Naive thymus-derived CD4-positive, alpha-beta T cell (primary cell): ENCODE measurements around the gene CPEB2. TPM values are rescaled to one million over a fixed set of nuclear protein-coding genes. Genes with fewer than 3 reads are reported as not detected.

Experiments
- ATAC-seq: fragments of 150-1000 bp; cut with Tn5 transposase; 2 replicates; pipeline ENCODE4 v1.10.0; 2021; ENCODE audit warnings: mild to moderate bottlenecking, moderate library complexity
- CTCF ChIA-PET: fragments of 350-600 bp; sonication (Branson Sonifier 250); formaldehyde crosslinking; loops from one replicate; lab custom pipeline; 2021; ENCODE audit warnings: antibody characterized with exemption; lab: Charles Lee
- POLR2A ChIA-PET: fragments of 350-600 bp; sonication (Branson Sonifier 250); formaldehyde crosslinking; loops from one replicate; lab custom pipeline; 2021; ENCODE audit warnings: antibody characterized with exemption, inconsistent platforms; lab: Charles Lee
- DNase-seq, 9 donors: peaks; one replicate each; pipeline versions ENCODE4 v3.0.0 to v3.0.0-alpha.2; 2020 to 2022; ENCODE audit warnings: mixed read lengths in 1 of 9
- H3K27ac ChIP-seq: one replicate; pipeline ENCODE4 v1.7.0; 2013; ENCODE audit warnings: mild to moderate bottlenecking, low read depth, low read length, moderate library complexity
- H3K27me3 ChIP-seq, 2 donors: one replicate each; pipeline ENCODE4 v1.7.0; 2013; ENCODE audit warnings: low read length in 2 of 2, mild to moderate bottlenecking in 2 of 2, moderate library complexity in 2 of 2; ENCODE audit not compliant: control insufficient read depth in 2 of 2, insufficient read depth in 2 of 2
- H3K36me3 ChIP-seq, 3 experiments: 1 replicate in 2 of 3; 2 replicates in 1 of 3; pipeline ENCODE4 v1.7.0; 2013; ENCODE audit warnings: low read length in 3 of 3, mild to moderate bottlenecking in 3 of 3, moderate library complexity in 1 of 3; ENCODE audit not compliant: insufficient read depth in 3 of 3, control insufficient read depth in 2 of 3
- H3K4me1 ChIP-seq, 2 donors: one replicate each; pipeline ENCODE4 v1.7.0; 2013; ENCODE audit warnings: low read length in 2 of 2, mild to moderate bottlenecking in 2 of 2, moderate library complexity in 1 of 2; ENCODE audit not compliant: control insufficient read depth in 2 of 2, insufficient read depth in 2 of 2
- H3K4me3 ChIP-seq: 2 replicates; pipeline ENCODE4 v1.7.0; 2013; ENCODE audit warnings: mild to moderate bottlenecking, low read length
- H3K9me3 ChIP-seq, 3 experiments: 1 replicate in 2 of 3; 2 replicates in 1 of 3; pipeline ENCODE4 v1.7.0; 2013; ENCODE audit warnings: low read length in 3 of 3; ENCODE audit not compliant: control insufficient read depth in 2 of 3
- H3K27ac Mint-ChIP-seq, 9 donors: one replicate each; pipeline ENCODE4 v1.8.0; 2020 to 2022; ENCODE audit warnings: mixed read lengths in 9 of 9, mild to moderate bottlenecking in 8 of 9, moderate library complexity in 5 of 9, inconsistent platforms in 2 of 9
- H3K27me3 Mint-ChIP-seq, 5 donors: one replicate each; pipeline ENCODE4 v1.8.0; 2021 to 2022; ENCODE audit warnings: mixed read lengths in 5 of 5, mild to moderate bottlenecking in 1 of 5
- H3K36me3 Mint-ChIP-seq, 5 donors: one replicate each; pipeline ENCODE4 v1.8.0; 2020 to 2022; ENCODE audit warnings: mixed read lengths in 5 of 5, mild to moderate bottlenecking in 3 of 5, inconsistent platforms in 1 of 5
- H3K4me1 Mint-ChIP-seq, 7 donors: one replicate each; pipeline ENCODE4 v1.8.0; 2020 to 2022; ENCODE audit warnings: mixed read lengths in 7 of 7, mild to moderate bottlenecking in 3 of 7, inconsistent platforms in 1 of 7
- H3K4me3 Mint-ChIP-seq, 10 donors: one replicate each; pipeline ENCODE4 v1.8.0; 2020 to 2022; ENCODE audit warnings: mild to moderate bottlenecking in 10 of 10, mixed read lengths in 10 of 10, moderate library complexity in 6 of 10, inconsistent platforms in 2 of 10
- H3K9me3 Mint-ChIP-seq, 11 donors: one replicate each; pipeline ENCODE4 v1.8.0; 2020 to 2022; ENCODE audit warnings: mixed read lengths in 11 of 11, mild to moderate bottlenecking in 4 of 11, inconsistent platforms in 1 of 11, moderate library complexity in 1 of 11
- intact Hi-C, 2 donors: fragments of 100-400 bp; cut with micrococcal nuclease; formaldehyde crosslinking; loops; one replicate each; pipeline ENCODE4 v1.15.1; 2023
- polyA plus RNA-seq, 2 donors: library from polyadenylated mRNA; unstranded; fragments of 300-500 nt; fragmentation: Illumina TruSeq; gene quantifications; one replicate each; pipeline ENCODE4 v1.2.3, GENCODE V29; 2021
- total RNA-seq, 6 experiments: library from RNA in 5 of 6; stranded (reverse) in 5 of 6; gene quantifications; 1 replicate in 5 of 6; 2 replicates in 1 of 6; pipeline ENCODE4 v1.2.3 and lab custom pipeline; 2021 to 2026

The CPEB2 gene
- total and polyA plus RNA-seq, 7 experiments from 2014 or later = 0.82 to 21.7 (median 13.2) TPM

DNA sequence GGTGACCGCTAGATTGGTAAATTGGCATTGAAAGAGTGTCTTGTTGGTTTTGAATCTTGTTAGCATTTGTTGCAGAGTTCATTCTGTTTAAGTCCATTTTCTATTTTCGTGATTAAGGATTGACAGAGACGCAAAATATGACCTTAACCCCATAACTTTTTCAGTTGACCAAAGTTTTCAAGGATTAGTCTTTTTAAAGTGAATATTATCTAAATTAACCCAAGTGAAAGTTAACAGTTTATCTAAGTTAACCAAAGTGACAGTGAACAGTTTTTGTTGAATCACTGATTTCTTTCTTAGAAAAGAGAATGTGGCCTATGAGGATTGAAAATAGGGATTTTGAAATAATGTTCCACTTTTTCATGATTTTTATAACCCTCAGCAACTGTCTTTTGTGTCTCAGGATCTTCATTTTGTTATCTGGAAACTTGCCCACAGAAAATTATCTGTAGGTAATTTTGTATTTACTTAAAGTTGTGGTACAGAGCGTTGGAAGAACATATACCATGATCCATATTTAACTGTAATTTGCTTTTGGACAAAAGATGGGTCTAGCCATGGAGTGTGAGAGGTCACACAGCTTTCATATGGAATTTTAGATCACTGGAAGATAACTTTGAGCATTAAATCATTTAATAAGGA lies 3.3 kb downstream of the CPEB2 start:
- ChIA-PET POLR2A (interaction anchor here (0.8 kb wide), 1 partner anchor 650 kb away, joined by 3 read pairs; no protein-coding TSS in a partner anchor), CTCF (interaction anchor here (1.5 kb wide), 1 partner anchor 19 kb away, joined by 5 read pairs; no protein-coding TSS in a partner anchor)
- peak overlapping the region; percentile 37 to 93 (median 84) for H3K27ac Mint-ChIP-seq
- H3K27me3 Mint-ChIP-seq = no peaks in the 10 kb centered on the region
- Histone ChIP-seq H3K36me3 (peaks cover 0 to 14% (median 13%) of the 10 kb centered on the region in 3 experiments), H3K27me3 (no peaks in the 10 kb centered on the region), H3K27ac (peak overlapping the region; percentile 73), H3K4me3 (peak overlapping the region; percentile 52), H3K4me1 (peaks cover 7 to 10% of the 10 kb centered on the region in 2 donors), H3K9me3 (no peaks in the 10 kb centered on the region)
- H3K4me1 Mint-ChIP-seq = peaks cover 23 to 47% (median 37%) of the 10 kb centered on the region in 7 donors
- DNase-seq (no peak), ATAC-seq (no peak)
- no peaks in the 10 kb centered on the region for H3K9me3 Mint-ChIP-seq
- peaks cover 4 to 20% (median 8%) of the 10 kb centered on the region in 5 donors for H3K36me3 Mint-ChIP-seq
- H3K4me3 Mint-ChIP-seq = peak overlapping the region; percentile 86 to 95 (median 90)
- intact Hi-C loops = loop anchor here (1.0 to 2.0 kb wide), 4 partner anchors 15 to 1351 kb away; no protein-coding TSS in a partner anchor

DNA sequence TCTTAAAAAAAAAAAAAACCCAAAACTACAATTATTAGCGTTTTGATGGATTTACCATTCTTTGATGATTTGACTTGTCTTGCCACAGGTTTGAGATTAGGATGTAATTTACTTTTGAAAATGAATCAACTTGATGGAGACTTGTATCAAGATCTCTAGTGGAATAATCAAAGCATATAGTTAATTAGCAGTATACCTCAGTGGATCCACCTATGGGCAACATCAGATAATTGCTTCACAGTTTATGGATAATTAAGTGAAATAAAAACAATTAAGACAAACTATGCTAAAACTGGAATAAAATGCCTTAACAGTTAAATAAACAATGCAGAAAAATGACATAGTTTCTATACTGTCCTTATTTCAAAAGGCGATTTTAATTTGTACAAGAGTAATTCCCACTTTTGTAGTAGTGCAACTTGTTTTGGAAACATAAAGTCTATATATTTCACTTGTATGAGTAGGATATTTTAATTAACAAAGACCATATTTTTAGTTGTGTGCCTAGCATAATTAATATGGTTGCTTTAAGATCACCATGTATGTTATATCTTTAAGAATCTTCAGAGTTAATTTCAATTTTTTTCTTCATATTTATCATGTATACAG lies 4.2 kb downstream of the CPEB2 start:
- no peak overlapping the region for H3K4me3 ChIP-seq
- no peaks in the 10 kb centered on the region for H3K27me3 Mint-ChIP-seq
- H3K27me3 ChIP-seq = no peaks in the 10 kb centered on the region
- no peaks in the 10 kb centered on the region for H3K9me3 ChIP-seq
- peaks cover 0 to 16% (median 14%) of the 10 kb centered on the region in 3 experiments for H3K36me3 ChIP-seq
- peaks cover 4 to 20% (median 10%) of the 10 kb centered on the region in 5 donors for H3K36me3 Mint-ChIP-seq
- no peak overlapping the region for H3K27ac ChIP-seq
- peaks cover 7 to 10% of the 10 kb centered on the region in 2 donors for H3K4me1 ChIP-seq
- peak overlapping the region; percentile 45 to 95 (median 74) for H3K4me3 Mint-ChIP-seq
- ATAC-seq = no peak
- intact Hi-C loops = loop anchor here (1.0 to 2.0 kb wide), 4 partner anchors 14 to 1352 kb away; no protein-coding TSS in a partner anchor
- no peaks in the 10 kb centered on the region for H3K9me3 Mint-ChIP-seq
- H3K4me1 Mint-ChIP-seq = peaks cover 18 to 38% (median 32%) of the 10 kb centered on the region in 7 donors
- DNase-seq = peak in 7 of 9 donors; percentile 7 to 42 (median 31)
- POLR2A ChIA-PET = no interaction called here
- peak overlapping the region in 4 of 9 donors; percentile 60 to 84 (median 74) for H3K27ac Mint-ChIP-seq
- CTCF ChIA-PET = interaction anchor here (1.5 kb wide), 1 partner anchor 20 kb away, joined by 5 read pairs; no protein-coding TSS in a partner anchor

DNA sequence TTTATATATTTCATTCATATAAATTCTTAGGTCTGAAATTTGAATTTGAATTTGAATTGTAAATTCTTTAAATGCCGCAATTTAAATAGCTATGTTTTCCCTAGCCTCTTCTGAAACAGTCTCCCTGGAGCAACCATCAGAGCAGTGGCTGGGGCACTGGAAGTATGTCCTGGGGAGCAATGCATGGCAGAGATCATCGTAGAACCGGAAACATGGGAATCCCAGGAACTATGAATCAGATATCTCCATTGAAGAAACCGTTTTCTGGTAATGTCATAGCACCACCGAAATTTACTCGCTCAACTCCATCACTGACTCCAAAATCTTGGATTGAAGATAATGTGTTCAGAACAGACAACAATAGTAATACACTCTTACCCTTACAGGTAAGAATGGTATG lies 4.9 kb downstream of the CPEB2 start:
- intact Hi-C loops = loop anchor here in 1 of 2 donors (2.0 kb wide), 1 partner anchor 14 kb away; no protein-coding TSS in a partner anchor
- no peak for ATAC-seq
- DNase-seq = no peak
- Mint-ChIP-seq H3K4me3 (peak overlapping the region in 1 of 10 donors; percentile 46), H3K27me3 (no peaks in the 10 kb centered on the region), H3K9me3 (no peaks in the 10 kb centered on the region), H3K4me1 (peaks cover 18 to 44% (median 39%) of the 10 kb centered on the region in 7 donors), H3K27ac (no peak overlapping the region), H3K36me3 (peaks cover 4 to 25% (median 14%) of the 10 kb centered on the region in 5 donors)
- Histone ChIP-seq H3K9me3 (no peaks in the 10 kb centered on the region), H3K4me3 (no peak overlapping the region), H3K27ac (no peak overlapping the region), H3K36me3 (peaks cover 0 to 14% (median 14%) of the 10 kb centered on the region in 3 experiments), H3K27me3 (no peaks in the 10 kb centered on the region), H3K4me1 (peaks cover 7 to 10% of the 10 kb centered on the region in 2 donors)
- POLR2A ChIA-PET = interaction anchor here (1.1 kb wide), 1 partner anchor 130 kb away, joined by 3 read pairs; no protein-coding TSS in a partner anchor
- CTCF ChIA-PET = interaction anchor here (0.6 to 1.5 kb wide), 3 partner anchors 11 to 86 kb away, joined by 3 to 5 read pairs (median 3); no protein-coding TSS in a partner anchor

DNA sequence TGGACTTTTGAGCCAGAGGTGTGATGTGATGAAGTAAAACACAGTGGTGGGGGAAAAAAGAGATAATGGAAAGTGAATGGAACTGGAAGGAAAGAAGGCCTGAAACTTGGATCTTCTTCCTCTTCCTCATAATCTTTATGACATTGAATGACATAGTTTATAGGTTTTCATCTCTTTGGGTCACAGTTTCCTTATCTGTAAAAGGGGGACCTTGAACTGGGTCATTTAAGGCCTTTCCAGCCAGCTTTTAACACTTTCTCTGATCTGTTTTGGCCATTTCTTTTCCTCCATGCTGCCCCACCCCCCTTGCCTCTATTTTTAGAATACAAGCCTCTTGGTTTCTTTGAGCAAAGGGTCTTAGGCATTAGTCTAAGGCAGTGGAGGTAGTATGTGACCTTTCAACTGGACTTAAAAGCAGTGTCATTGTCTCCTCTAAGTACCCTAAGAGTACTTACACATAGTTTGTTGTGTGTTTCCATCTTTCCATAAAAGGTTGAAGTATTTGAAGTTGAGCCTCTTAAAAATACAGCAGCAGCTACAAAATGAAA lies 7.8 kb downstream of the CPEB2 start:
- no peak overlapping the region for H3K4me3 ChIP-seq
- no peaks in the 10 kb centered on the region for H3K9me3 Mint-ChIP-seq
- H3K27ac Mint-ChIP-seq = no peak overlapping the region
- H3K4me1 ChIP-seq = peaks cover 7 to 9% of the 10 kb centered on the region in 2 donors
- peaks cover 22 to 53% (median 40%) of the 10 kb centered on the region in 7 donors for H3K4me1 Mint-ChIP-seq
- no peaks in the 10 kb centered on the region for H3K9me3 ChIP-seq
- H3K27ac ChIP-seq = no peak overlapping the region
- no peak for DNase-seq
- no peaks in the 10 kb centered on the region for H3K27me3 Mint-ChIP-seq
- no peak overlapping the region for H3K4me3 Mint-ChIP-seq
- intact Hi-C loops = no loop called here
- H3K36me3 Mint-ChIP-seq = peaks cover 4 to 24% (median 14%) of the 10 kb centered on the region in 5 donors
- ATAC-seq = no peak
- H3K27me3 ChIP-seq = no peaks in the 10 kb centered on the region
- peaks cover 0 to 14% (median 7%) of the 10 kb centered on the region in 3 experiments for H3K36me3 ChIP-seq
- ChIA-PET POLR2A (no interaction called here), CTCF (no interaction called here)

DNA sequence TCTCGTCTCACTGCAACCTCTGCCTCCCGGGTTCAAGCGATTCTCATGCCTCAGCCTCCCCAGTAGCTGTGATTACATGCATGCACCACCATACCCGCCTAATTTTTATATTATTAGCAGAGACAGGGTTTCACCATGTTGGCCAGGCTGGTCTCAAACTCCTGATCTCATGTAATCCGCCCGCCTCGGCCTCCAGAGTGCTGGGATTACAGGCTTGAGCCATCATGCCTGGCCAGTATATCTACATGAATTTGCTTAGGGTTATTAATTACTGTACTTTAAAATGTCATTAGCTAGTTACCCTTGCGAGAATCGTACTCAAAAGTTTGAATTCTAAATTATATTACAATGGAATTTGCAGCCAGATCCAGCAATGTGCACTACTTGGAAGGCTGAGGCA lies 8.9 kb downstream of the CPEB2 start:
- DNase-seq = no peak
- Histone ChIP-seq H3K27ac (no peak overlapping the region), H3K4me1 (peaks cover 0 to 1% of the 10 kb centered on the region in 2 donors), H3K27me3 (no peaks in the 10 kb centered on the region), H3K9me3 (no peaks in the 10 kb centered on the region), H3K4me3 (no peak overlapping the region), H3K36me3 (peaks cover 0 to 14% (median 14%) of the 10 kb centered on the region in 3 experiments)
- Mint-ChIP-seq H3K27me3 (no peaks in the 10 kb centered on the region), H3K4me3 (no peak overlapping the region), H3K36me3 (peaks cover 4 to 29% (median 18%) of the 10 kb centered on the region in 5 donors), H3K9me3 (no peaks in the 10 kb centered on the region), H3K27ac (no peak overlapping the region), H3K4me1 (peaks cover 17 to 53% (median 32%) of the 10 kb centered on the region in 7 donors)
- ATAC-seq = no peak
- ChIA-PET CTCF (no interaction called here), POLR2A (interaction anchor here (0.6 to 1.8 kb wide), 2 partner anchors 8 to 354 kb away, joined by 3 to 7 read pairs; no protein-coding TSS in a partner anchor)
- intact Hi-C loops = no loop called here

DNA sequence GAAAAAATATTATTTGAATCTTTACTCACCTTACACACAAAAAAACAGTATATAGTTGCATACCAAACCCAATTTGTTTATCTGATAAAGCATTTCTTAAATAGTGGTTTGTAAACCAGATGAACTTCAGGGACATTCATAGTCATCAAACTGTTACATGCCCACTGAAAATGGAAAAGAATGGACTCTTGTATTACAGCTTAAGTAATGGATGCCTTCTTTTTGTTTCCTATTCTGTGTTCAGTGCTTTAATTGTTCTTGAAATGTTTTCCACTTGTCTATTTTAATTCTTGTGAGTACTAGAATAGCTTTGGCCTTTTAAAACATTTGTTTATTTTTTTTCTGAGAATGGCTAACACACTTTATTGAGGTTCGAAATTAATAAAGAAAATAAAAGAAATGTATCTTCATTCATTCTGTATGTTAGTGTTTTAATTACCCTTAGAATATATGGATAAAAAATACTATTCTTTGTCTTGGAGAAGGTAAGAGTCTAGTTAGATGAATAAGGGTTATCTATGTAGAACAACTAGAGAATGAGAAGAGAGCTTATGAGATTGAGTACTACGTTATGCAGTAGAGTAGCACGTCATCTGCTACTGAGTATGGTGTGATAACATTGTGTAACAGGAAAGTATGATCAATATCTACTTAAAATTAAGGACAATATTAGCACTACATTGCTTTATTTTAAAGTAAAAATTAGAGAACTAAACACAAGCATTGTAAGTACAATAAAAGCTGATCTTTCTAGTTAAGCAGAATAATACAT lies 9.9 kb downstream of the CPEB2 start:
- Histone ChIP-seq H3K36me3 (peaks cover 0 to 17% (median 14%) of the 10 kb centered on the region in 3 experiments), H3K9me3 (no peaks in the 10 kb centered on the region), H3K27ac (no peak overlapping the region), H3K4me1 (no peaks in the 10 kb centered on the region), H3K27me3 (no peaks in the 10 kb centered on the region), H3K4me3 (no peak overlapping the region)
- Mint-ChIP-seq H3K27ac (no peak overlapping the region), H3K4me1 (peaks cover 12 to 51% (median 25%) of the 10 kb centered on the region in 7 donors), H3K36me3 (peaks cover 4 to 27% (median 18%) of the 10 kb centered on the region in 5 donors), H3K9me3 (no peaks in the 10 kb centered on the region), H3K27me3 (no peaks in the 10 kb centered on the region), H3K4me3 (no peak overlapping the region)
- CTCF ChIA-PET = no interaction called here
- ATAC-seq = no peak
- intact Hi-C loops = no loop called here
- no peak for DNase-seq
- POLR2A ChIA-PET = interaction anchor here (1.8 kb wide), 1 partner anchor 9 kb away, joined by 7 read pairs; no protein-coding TSS in a partner anchor
